Middle frontal gyrus (tissue), 1 donor: Measurements from ENCODE around the gene CHST15.

ENCODE experiments used
- DNase-seq: peaks from one replicate; pipeline ENCODE4 v3.0.0-alpha.2; 2015; ENCODE audit warnings: low spot score; ENCODE audit errors: extremely low spot score

Gene CHST15

GRCh38 chr10:124092860-124093773, at the start of gene CHST15:
Gene CHST15 (minus strand): TSS chr10:124093598. CDS start chr10:124046212, 47,386 bp downstream.
- DNase-seq, result no peak

- DNase-seq, result no peak
Measured at GRCh38 chr10:124142960-124143359, 49.6 kb upstream of the CHST15 start.

- DNase-seq, result no peak
Measured at GRCh38 chr10:124142006-124142739, 48.8 kb upstream of the CHST15 start.

- DNase-seq, result no peak
Measured at GRCh38 chr10:124138883-124139348, 45.5 kb upstream of the CHST15 start.

GRCh38 chr10:124138195-124138882, 44.9 kb upstream of the CHST15 start:
- no peak for DNase-seq

GRCh38 chr10:124134251-124134893, 41.0 kb upstream of the CHST15 start:
- DNase-seq, result no peak

GRCh38 chr10:124132876-124133275, 39.5 kb upstream of the CHST15 start:
- DNase-seq, result no peak

GRCh38 chr10:124132306-124132705, 38.9 kb upstream of the CHST15 start:
- no peak for DNase-seq

- DNase-seq, result no peak
Measured at GRCh38 chr10:124131172-124131571, 37.8 kb upstream of the CHST15 start.

- DNase-seq, result no peak
Measured at GRCh38 chr10:124130198-124130900, 37.0 kb upstream of the CHST15 start.

GRCh38 chr10:124129471-124129870, 36.1 kb upstream of the CHST15 start:
- no peak for DNase-seq

GRCh38 chr10:124128811-124129145, 35.4 kb upstream of the CHST15 start:
- no peak for DNase-seq

GRCh38 chr10:124127965-124128810, 34.8 kb upstream of the CHST15 start:
- no peak for DNase-seq

GRCh38 chr10:124127563-124127962, 34.2 kb upstream of the CHST15 start:
- no peak for DNase-seq

GRCh38 chr10:124126983-124127385, 33.6 kb upstream of the CHST15 start:
- no peak for DNase-seq

- DNase-seq, result no peak
Measured at GRCh38 chr10:124126145-124126982, 33.0 kb upstream of the CHST15 start.

GRCh38 chr10:124125305-124126116, 32.1 kb upstream of the CHST15 start:
- no peak for DNase-seq

- DNase-seq, result no peak
Measured at GRCh38 chr10:124124769-124125161, 31.4 kb upstream of the CHST15 start.
